Endometrium (tissue), 2 donors: ENCODE results near the gene PTPRG.

Experiments
- FAIRE-seq: peaks from 2 replicates; lab custom pipeline; 2012; peaks lifted over from hg19 to GRCh38; lab: Jason Lieb, UNC
- donor health status: control.
- donor health status: control.

The PTPRG gene

GRCh38 chr3:61929617-61930016, 368.2 kb downstream of the PTPRG start:
- FAIRE-seq: peak; percentile 53

GRCh38 chr3:61932499-61932898, 371.1 kb downstream of the PTPRG start:
- FAIRE-seq: no peak

GRCh38 chr3:61933798-61934504, 372.6 kb downstream of the PTPRG start:
- FAIRE-seq: no peak

GRCh38 chr3:61934505-61934871, 373.1 kb downstream of the PTPRG start:
- FAIRE-seq: no peak

GRCh38 chr3:61935814-61936213, 374.4 kb downstream of the PTPRG start:
- no peak for FAIRE-seq

- no peak for FAIRE-seq
Measured at GRCh38 chr3:61936344-61936937, 375.1 kb downstream of the PTPRG start.

GRCh38 chr3:61937477-61937876, 376.1 kb downstream of the PTPRG start:
- FAIRE-seq: no peak

GRCh38 chr3:61938878-61939549, 377.6 kb downstream of the PTPRG start:
- no peak for FAIRE-seq

GRCh38 chr3:61940236-61940635, 378.9 kb downstream of the PTPRG start:
- FAIRE-seq: no peak

GRCh38 chr3:61943975-61944374, 382.6 kb downstream of the PTPRG start:
- FAIRE-seq: no peak

- FAIRE-seq: no peak
Measured at GRCh38 chr3:61944726-61945125, 383.4 kb downstream of the PTPRG start.

GRCh38 chr3:61945657-61946056, 384.3 kb downstream of the PTPRG start:
- FAIRE-seq: no peak

- FAIRE-seq: no peak
Measured at GRCh38 chr3:61946570-61947324, 385.4 kb downstream of the PTPRG start.

- FAIRE-seq: no peak
Measured at GRCh38 chr3:61947456-61947855, 386.1 kb downstream of the PTPRG start.

- no peak for FAIRE-seq
Measured at GRCh38 chr3:61948699-61949305, 387.4 kb downstream of the PTPRG start.

- FAIRE-seq: no peak
Measured at GRCh38 chr3:61954097-61954540, 392.7 kb downstream of the PTPRG start.

- FAIRE-seq: no peak
Measured at GRCh38 chr3:61955483-61955882, 394.1 kb downstream of the PTPRG start.

GRCh38 chr3:61956236-61956635, 394.9 kb downstream of the PTPRG start:
- FAIRE-seq: no peak

GRCh38 chr3:61957259-61957658, 395.9 kb downstream of the PTPRG start:
- no peak for FAIRE-seq

GRCh38 chr3:61960976-61961375, 399.6 kb downstream of the PTPRG start:
- no peak for FAIRE-seq

GRCh38 chr3:61961900-61962299, 400.5 kb downstream of the PTPRG start:
- FAIRE-seq: no peak

GRCh38 chr3:61964566-61964965, 403.2 kb downstream of the PTPRG start:
- no peak for FAIRE-seq
